Neural cell (in vitro differentiated cells): ENCODE data around the gene BRD7. TPM values are rescaled to one million over a fixed set of nuclear protein-coding genes. Genes with fewer than 3 reads are reported as not detected.
A peak's percentile ranks its signal among the peaks of the same experiment; 100 is the strongest.

Experiments
- H2AFZ ChIP-seq: fragments of 200-600, 300-800 bp; sonication (generic), shearing (Covaris generic); 2 replicates; pipeline ENCODE4 v1.6.0; 2014; ENCODE audit warnings: low read depth, mild to moderate bottlenecking, antibody characterized with exemption, low read length, moderate library complexity
- H3F3A ChIP-seq: fragments of 200-600 bp; shearing (Covaris generic); 2 replicates; pipeline ENCODE4 v1.6.1; 2016; ENCODE audit warnings: mild to moderate bottlenecking, moderate library complexity, mixed read lengths, antibody characterized with exemption, low read length; ENCODE audit not compliant: insufficient read depth, poor library complexity, severe bottlenecking
- H3K27ac ChIP-seq: fragments of 200-600, 300-800 bp; sonication (generic), shearing (Covaris generic); 2 replicates; pipeline ENCODE4 v1.5.1; 2014; ENCODE audit warnings: mild to moderate bottlenecking, low read length, moderate library complexity
- H3K27me3 ChIP-seq: fragments of 300-800, 200-600 bp; sonication (generic), shearing (Covaris generic); 2 replicates; pipeline ENCODE4 v1.6.0; 2014; ENCODE audit warnings: mild to moderate bottlenecking, low read depth, low read length, moderate library complexity; ENCODE audit not compliant: insufficient read depth
- H3K36me3 ChIP-seq: fragments of 300-800, 200-600 bp; sonication (generic), shearing (Covaris generic); 2 replicates; pipeline ENCODE4 v1.5.1; 2014; ENCODE audit warnings: mild to moderate bottlenecking, antibody characterized with exemption, low read length, moderate library complexity; ENCODE audit not compliant: insufficient read depth
- H3K4me2 ChIP-seq: fragments of 300-800, 200-600 bp; sonication (generic), shearing (Covaris generic); 2 replicates; pipeline ENCODE4 v1.6.0; 2014; ENCODE audit warnings: mild to moderate bottlenecking, low read length
- H3K4me3 ChIP-seq: fragments of 300-800, 200-600 bp; sonication (generic), shearing (Covaris generic); 2 replicates; pipeline ENCODE4 v1.5.1; 2014; ENCODE audit warnings: mild to moderate bottlenecking, low read length, moderate library complexity
- H3K79me2 ChIP-seq: fragments of 200-600 bp; shearing (Covaris generic); replicated peaks from 2 replicates; pipeline ENCODE4 v1.6.0; 2014; ENCODE audit warnings: mild to moderate bottlenecking, low read length, moderate library complexity; ENCODE audit not compliant: insufficient read depth
- H3K9ac ChIP-seq: fragments of 300-800, 200-600 bp; sonication (generic), shearing (Covaris generic); 2 replicates; pipeline ENCODE4 v1.6.1; 2016; ENCODE audit warnings: mild to moderate bottlenecking, low read length, mixed read lengths
- H3K9me2 ChIP-seq: fragments of 200-600 bp; shearing (Covaris generic); 2 replicates; pipeline ENCODE4 v1.6.1; 2016; ENCODE audit warnings: mild to moderate bottlenecking, low read length, mixed read lengths; ENCODE audit not compliant: insufficient read depth
- H3K9me3 ChIP-seq: fragments of 200-600, 300-800 bp; sonication (generic), shearing (Covaris generic); 2 replicates; pipeline ENCODE4 v1.6.1; 2016; ENCODE audit warnings: mild to moderate bottlenecking, mixed run types, low read length, moderate library complexity, mixed read lengths
- H4K20me1 ChIP-seq: fragments of 200-600 bp; shearing (Covaris generic); 2 replicates; pipeline ENCODE4 v1.6.1; 2016; ENCODE audit warnings: mild to moderate bottlenecking, mixed run types; ENCODE audit not compliant: insufficient read depth
- EP300 ChIP-seq: fragments of 450-650 bp; conservative IDR thresholded peaks from 2 replicates; pipeline ENCODE4 v1.6.1; 2014; ENCODE audit warnings: antibody characterized with exemption, mild to moderate bottlenecking, moderate library complexity; ENCODE audit not compliant: poor library complexity, severe bottlenecking
- EZH2 ChIP-seq: fragments of 200-600, 300-800 bp; shearing (Covaris generic), sonication (generic); IDR thresholded peaks from 2 replicates; pipeline ENCODE4 v1.6.1; 2014; ENCODE audit warnings: antibody characterized with exemption, low read length, borderline replicate concordance, mild to moderate bottlenecking; ENCODE audit not compliant: insufficient read depth, poor library complexity, severe bottlenecking
- MXI1 ChIP-seq: fragments of 450-650 bp; conservative IDR thresholded peaks from 2 replicates; pipeline ENCODE4 v1.6.1; 2014; ENCODE audit warnings: antibody characterized with exemption, mild to moderate bottlenecking; ENCODE audit not compliant: poor library complexity, severe bottlenecking
- POLR2AphosphoS5 ChIP-seq: IDR thresholded peaks from 2 replicates; pipeline ENCODE4 v1.6.1; 2012
- RAD21 ChIP-seq: fragments of 450-650 bp; conservative IDR thresholded peaks from 2 replicates; pipeline ENCODE4 v1.6.1; 2014; ENCODE audit warnings: antibody characterized with exemption, mild to moderate bottlenecking, moderate library complexity
- REST ChIP-seq: IDR thresholded peaks from 2 replicates; pipeline ENCODE4 v1.6.1; 2012; ENCODE audit warnings: borderline replicate concordance
- SMC3 ChIP-seq: fragments of 450-650 bp; conservative IDR thresholded peaks from 2 replicates; pipeline ENCODE4 v1.6.1; 2014; ENCODE audit warnings: antibody characterized with exemption, mild to moderate bottlenecking, moderate library complexity; ENCODE audit not compliant: poor library complexity
- TAF1 ChIP-seq: IDR thresholded peaks from 2 replicates; pipeline ENCODE4 v1.6.1; 2012; ENCODE audit warnings: low read depth
- polyA minus RNA-seq: library from RNA; depleted of rRNA, polyadenylated mRNA; stranded (reverse); fragments of >200 nt; gene quantifications from 2 replicates; pipeline ENCODE4 v1.2.3, GENCODE V29; 2014
- polyA plus RNA-seq: library from polyadenylated mRNA; depleted of rRNA; stranded (reverse); fragments of >200 nt; gene quantifications from 2 replicates; pipeline ENCODE4 v1.2.3, GENCODE V29; 2014
- TF ChIP-seq, protein P1 (sequence below): fragments of 450-650 bp; IDR thresholded peaks from 2 replicates; pipeline ENCODE4 v1.5.1; 2014; ENCODE audit warnings: antibody characterized with exemption, mild to moderate bottlenecking, moderate library complexity; ENCODE audit not compliant: poor library complexity, severe bottlenecking

Gene BRD7
- polyA plus RNA-seq (57.2 and 60.4 TPM in 2 replicates), polyA minus RNA-seq (58.7 and 63.0 TPM in 2 replicates)

- peak within 1 kb of the TSS; percentile 40 for H2AFZ ChIP-seq
- no peaks in the 10 kb centered on the region for H3K9me2 ChIP-seq
- TF ChIP-seq EP300, result no peak
- TF ChIP-seq REST, result no peak
- TF ChIP-seq MXI1, result peak; percentile 35
- peak; percentile 25 for TF ChIP-seq SMC3
- peak; percentile 11 for TF ChIP-seq POLR2AphosphoS5
- TF ChIP-seq, protein P1, sequence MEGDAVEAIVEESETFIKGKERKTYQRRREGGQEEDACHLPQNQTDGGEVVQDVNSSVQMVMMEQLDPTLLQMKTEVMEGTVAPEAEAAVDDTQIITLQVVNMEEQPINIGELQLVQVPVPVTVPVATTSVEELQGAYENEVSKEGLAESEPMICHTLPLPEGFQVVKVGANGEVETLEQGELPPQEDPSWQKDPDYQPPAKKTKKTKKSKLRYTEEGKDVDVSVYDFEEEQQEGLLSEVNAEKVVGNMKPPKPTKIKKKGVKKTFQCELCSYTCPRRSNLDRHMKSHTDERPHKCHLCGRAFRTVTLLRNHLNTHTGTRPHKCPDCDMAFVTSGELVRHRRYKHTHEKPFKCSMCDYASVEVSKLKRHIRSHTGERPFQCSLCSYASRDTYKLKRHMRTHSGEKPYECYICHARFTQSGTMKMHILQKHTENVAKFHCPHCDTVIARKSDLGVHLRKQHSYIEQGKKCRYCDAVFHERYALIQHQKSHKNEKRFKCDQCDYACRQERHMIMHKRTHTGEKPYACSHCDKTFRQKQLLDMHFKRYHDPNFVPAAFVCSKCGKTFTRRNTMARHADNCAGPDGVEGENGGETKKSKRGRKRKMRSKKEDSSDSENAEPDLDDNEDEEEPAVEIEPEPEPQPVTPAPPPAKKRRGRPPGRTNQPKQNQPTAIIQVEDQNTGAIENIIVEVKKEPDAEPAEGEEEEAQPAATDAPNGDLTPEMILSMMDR, result no peak
- TF ChIP-seq TAF1, result no peak
- TF ChIP-seq EZH2, result no peak
- no peak for TF ChIP-seq RAD21
- peak within 1 kb of the TSS; percentile 62 for H3K9ac ChIP-seq
- H3K27ac ChIP-seq, result no peak within 1 kb of the TSS
- H3K9me3 ChIP-seq, result no peaks in the 10 kb centered on the region
- H3K4me2 ChIP-seq, result peak within 1 kb of the TSS; percentile 77
- H3K36me3 ChIP-seq, result peaks cover 7% of the 10 kb centered on the region
- peaks cover 35% of the 10 kb centered on the region for H3K79me2 ChIP-seq
- H3F3A ChIP-seq, result no peaks in the 10 kb centered on the region
- no peaks in the 10 kb centered on the region for H4K20me1 ChIP-seq
- H3K27me3 ChIP-seq, result no peaks in the 10 kb centered on the region
- H3K4me3 ChIP-seq, result peak within 1 kb of the TSS; percentile 78
Observed at GRCh38 chr16:50368410-50369132, at the start of gene BRD7. BRD7 (minus strand) TSS chr16:50368988; CDS start chr16:50368774, 214 bp downstream.

- Histone ChIP-seq H3K9me3 (peaks cover 13% of the 10 kb centered on the region), H3F3A (no peaks in the 10 kb centered on the region), H4K20me1 (no peaks in the 10 kb centered on the region), H3K27ac (no peak overlapping the region), H3K9me2 (no peaks in the 10 kb centered on the region), H3K4me3 (no peak overlapping the region), H3K36me3 (no peaks in the 10 kb centered on the region), H3K4me2 (no peak overlapping the region), H2AFZ (no peak overlapping the region), H3K9ac (no peak overlapping the region), H3K79me2 (no peaks in the 10 kb centered on the region), H3K27me3 (no peaks in the 10 kb centered on the region)
- TF ChIP-seq TAF1 (no peak), SMC3 (no peak), EP300 (no peak), EZH2 (no peak), POLR2AphosphoS5 (no peak), RAD21 (no peak), MXI1 (no peak), REST (no peak)
- TF ChIP-seq, protein P1, result no peak
Observed at GRCh38 chr16:50416388-50416787, 47.6 kb upstream of the BRD7 start.
